NCI-H1417 treated with DMSO at 0.1 percent for 48 hours (cell line): ENCODE results near the gene SERPINA5.

ENCODE experiments used
- DNase-seq: peaks from one replicate; lab custom pipeline; 2025; lab: John Stamatoyannopoulos, UW

SERPINA5 gene, protein sequence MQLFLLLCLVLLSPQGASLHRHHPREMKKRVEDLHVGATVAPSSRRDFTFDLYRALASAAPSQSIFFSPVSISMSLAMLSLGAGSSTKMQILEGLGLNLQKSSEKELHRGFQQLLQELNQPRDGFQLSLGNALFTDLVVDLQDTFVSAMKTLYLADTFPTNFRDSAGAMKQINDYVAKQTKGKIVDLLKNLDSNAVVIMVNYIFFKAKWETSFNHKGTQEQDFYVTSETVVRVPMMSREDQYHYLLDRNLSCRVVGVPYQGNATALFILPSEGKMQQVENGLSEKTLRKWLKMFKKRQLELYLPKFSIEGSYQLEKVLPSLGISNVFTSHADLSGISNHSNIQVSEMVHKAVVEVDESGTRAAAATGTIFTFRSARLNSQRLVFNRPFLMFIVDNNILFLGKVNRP

DNA sequence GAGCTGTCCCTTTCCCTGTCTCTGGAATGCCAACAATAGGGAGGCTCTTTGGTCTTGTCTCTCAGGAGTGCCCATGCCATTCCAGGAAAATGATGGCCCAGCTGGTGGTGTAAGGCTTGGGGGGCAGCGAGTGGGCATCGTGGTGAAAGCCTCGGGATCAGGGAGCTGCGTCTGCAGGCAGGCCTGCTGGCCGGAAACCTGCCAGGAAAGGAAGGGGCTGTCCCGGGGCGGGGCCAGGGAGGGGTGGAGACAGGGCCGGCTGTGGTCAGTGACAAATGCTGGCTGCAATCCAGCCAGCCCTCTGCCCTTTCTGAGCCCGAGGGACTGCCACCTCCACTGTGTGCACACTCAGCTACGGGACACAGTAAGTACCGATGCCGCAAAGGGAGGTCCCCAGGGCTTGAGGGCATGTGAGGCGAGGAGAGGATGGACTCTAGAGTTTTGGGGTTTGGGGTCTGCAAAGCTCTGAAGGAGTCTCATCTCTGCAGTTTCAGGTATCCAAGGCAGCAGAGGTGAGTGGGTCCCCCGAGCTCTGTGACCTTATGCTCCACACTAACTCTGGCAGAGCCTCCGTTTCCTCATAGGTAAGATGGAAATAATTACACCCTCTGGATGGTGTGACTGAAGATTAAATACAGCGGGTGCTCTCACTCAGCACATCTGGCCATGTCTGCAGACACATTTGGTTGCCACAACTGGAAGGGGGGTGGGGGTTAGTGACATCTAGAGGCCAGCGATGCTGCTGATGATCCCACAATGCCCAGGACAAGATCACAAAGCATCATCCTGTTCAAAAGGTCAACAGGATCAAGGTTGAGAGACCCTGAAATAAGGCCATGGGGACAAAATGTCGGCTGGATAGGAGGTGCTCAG is at the start of gene SERPINA5:
Gene SERPINA5, plus strand, starts transcription at position 300 of the 873 bp plus-strand sequence. CDS start 5,937 bp downstream, outside the sequence.
- DNase-seq, result no peak

DNA sequence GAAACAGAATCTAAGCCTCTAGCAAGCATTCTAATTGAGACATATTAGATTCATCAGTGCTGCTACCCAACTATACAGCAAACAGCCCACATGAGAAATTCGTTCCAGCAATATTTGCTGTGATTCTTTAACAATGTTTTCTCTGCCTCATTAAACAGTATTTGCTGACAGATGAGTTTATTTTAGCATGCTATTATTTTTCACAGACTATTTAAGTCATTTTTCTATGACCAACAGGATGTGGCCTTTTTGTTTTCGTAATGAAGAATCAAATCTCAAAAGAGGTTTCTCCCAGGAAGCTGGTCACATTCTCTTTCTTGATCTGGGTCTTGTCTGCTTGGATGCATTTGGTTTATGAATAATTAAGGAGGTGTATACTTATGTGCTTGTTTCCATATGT is 48.8 kb upstream of the SERPINA5 start:
- no peak for DNase-seq

DNA sequence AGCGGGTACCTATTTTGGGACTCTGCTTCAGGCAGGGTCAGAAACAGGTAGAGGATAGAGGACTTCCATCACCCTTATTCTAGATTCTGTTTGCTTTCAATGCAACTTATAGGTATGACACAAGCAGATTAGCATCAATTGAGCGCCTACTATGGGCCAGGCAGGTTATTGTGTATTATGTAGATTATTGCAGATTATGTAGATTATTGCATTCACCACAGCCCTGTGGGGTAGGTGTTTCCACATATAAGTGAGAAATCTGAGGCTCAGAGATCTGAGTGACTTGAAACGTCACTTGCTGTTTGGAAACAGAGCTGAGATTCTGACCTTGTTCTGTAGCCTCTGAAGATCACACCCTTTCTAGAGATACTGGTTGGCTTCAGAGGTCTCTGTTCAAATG is 45.7 kb upstream of the SERPINA5 start:
- DNase-seq, result no peak

GRCh38 chr14:94536836-94537235 is 44.4 kb upstream of the SERPINA5 start:
- no peak for DNase-seq

DNA sequence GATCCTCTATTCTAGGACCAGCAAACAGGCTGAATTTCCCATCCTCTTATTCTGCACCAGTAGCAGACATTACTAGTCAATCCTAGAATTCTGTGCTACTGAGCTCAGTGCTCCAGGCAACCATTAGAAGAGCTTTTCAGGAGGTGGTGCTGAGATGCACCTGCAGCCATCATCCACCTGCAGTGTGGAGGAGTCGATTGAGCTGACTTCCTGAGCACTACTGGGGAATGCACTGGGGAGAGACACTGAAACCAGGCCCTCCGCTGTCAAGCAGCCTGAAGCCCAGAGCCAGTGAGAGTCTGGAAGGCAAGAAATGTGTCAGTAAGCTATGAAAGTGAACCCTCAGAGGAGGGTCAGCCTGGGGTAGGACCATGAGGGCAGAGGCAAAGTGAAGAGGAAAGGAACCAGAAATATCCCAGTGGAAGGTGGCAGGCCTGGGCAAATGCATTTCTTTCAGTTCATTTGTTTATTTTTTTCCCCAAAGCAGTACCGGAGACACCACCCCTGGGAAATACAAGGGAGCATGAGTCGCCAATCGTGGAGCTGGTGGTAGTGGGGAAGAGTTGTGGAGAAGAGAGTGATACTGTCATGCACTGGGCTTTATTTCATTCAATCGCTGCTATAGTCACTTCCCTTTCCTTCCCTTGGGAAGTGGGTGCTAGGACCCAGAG is 43.0 kb upstream of the SERPINA5 start:
- no peak for DNase-seq

GRCh38 chr14:94539181-94539580 is 42.0 kb upstream of the SERPINA5 start:
- DNase-seq, result no peak

- DNase-seq, result no peak
These were observed 41.0 kb upstream of the SERPINA5 start for GRCh38 chr14:94540031-94540794.

- DNase-seq, result no peak
These were observed 39.8 kb upstream of the SERPINA5 start for GRCh38 chr14:94541234-94541975.

DNA sequence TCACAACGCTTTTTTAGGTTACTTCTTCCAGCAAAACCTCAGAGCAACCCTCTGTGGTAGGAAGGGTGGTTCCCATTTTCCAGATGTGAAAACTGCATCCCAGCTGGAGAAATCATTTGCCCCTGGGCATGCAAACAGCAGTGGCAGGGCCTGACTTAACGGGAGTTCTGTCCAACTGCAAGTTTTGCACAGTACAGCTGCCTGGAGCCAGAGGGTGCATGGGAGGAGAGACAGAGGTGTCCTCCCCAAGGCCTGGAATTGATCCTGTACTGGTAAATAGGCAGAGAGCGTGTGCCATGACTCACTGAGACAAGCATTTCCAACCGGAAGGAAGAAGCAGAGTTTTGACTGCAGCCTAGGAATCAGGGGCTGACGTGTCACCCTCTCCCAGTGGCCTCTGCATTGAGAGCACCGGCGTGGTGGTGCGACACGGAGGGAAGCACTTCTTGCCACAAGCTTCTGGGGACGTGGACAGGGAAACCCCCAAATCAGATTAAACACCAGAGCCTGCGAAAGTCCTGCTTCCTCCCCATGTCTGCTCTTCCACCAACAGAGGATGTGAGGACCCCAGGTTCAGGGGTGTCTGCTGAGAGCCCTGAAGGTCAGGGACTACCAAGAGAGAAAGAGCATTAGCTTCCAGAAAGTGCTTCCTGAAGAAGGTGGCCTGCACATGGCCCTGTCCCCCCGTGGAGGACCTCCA is 39.0 kb upstream of the SERPINA5 start:
- DNase-seq, result no peak

- no peak for DNase-seq
These were observed 38.3 kb upstream of the SERPINA5 start for GRCh38 chr14:94542811-94543440.

DNA sequence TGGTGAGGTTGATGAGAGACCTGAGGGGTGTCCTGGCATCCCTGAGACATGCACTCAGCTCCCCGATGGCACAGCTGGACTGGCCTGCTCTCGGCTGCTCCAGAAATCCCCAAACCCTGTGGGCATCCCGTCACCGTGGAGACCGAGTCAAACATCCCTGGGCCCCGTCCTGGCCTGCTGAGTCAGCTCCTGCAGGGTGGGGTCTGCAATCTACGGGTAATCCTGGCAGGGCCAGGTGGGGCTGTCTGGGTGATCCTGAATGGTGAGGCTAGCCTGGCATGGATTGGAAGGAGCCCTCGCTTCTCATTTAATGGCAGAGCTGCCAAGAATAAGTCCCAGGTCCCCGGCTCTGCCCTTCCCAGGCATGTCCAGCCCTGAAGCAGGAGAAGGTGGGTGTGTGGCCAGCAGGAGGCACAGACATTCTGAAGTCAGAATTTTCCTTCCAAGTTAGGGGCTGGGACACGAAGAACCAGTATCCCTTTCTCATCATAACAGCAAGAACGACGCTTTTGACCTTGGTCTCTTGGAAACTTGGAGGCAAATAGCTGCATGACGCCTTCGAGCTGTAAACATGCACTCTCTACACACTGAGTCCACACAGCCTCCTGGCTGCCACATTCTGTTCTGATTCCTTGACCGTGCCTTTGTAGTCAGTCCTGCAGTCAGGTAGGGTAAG is 37.6 kb upstream of the SERPINA5 start:
- no peak for DNase-seq

GRCh38 chr14:94544726-94545125 is 36.5 kb upstream of the SERPINA5 start:
- DNase-seq, result no peak

- no peak for DNase-seq
These were observed 35.9 kb upstream of the SERPINA5 start for GRCh38 chr14:94545131-94545841.

GRCh38 chr14:94547151-94547680 is 34.0 kb upstream of the SERPINA5 start:
- DNase-seq, result no peak

DNA sequence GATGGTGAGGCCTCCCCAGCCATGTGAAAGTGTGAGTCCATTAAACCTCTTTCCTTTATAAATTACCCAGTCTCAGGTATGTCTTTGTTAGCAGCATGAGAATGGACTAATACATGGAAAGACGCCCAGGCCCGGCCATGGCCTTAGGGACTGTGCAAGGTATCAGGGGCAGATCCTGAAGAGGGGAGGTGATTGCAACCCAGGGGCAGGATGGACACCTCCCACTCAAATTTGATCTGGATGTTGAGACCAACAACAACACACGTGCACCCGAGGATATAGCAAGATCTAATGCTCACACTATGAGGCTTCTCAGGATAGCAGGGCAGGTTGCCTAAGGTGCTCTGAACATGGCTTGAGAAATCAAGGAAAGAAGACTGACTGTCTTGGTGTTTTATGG is 33.5 kb upstream of the SERPINA5 start:
- DNase-seq, result no peak

DNA sequence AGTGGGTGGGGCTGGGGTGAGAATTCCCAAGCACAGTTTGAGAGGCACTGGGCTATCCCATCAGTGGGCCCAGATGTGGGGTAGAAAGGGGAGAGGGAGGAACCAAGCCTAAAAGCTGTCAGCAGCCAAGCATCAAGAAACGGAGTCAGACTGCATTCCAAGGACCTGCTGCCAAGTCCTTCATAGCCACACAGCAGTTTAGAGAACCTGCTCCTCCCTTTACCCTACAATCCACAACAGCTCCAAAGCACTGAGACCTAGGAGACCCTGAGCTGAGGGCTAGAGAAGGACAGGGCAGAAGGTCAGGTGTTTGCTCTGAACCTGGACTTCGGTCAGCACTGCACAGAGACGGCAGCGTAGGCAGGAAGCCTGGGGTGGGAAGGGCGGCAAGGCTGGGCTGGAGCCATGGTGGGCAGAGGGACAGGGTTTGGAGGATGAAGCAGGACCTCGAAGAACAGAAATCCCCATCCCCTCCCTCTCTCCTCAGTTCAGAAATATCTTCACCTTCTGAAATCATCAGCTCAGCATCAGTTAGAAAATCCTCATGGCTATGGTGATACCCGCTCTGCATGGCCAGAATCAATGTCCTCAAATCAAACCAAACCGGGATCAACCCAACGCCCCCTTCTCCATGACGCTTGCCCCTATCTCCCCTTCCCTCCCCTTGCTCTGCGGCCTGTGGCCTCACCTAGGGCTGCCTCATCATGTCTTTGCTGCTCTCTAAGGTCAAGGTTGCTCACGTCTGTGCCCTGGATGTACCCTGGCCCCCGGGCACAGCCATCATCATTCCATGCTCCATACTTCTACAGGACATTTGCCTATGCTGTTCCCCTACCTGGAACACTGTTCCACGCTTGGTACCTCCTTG is 32.9 kb upstream of the SERPINA5 start:
- no peak for DNase-seq
